WERI-Rb-1 (cell line): ENCODE data around the gene STK17B.

ENCODE experiments used
- DNase-seq: peaks from one replicate; pipeline ENCODE4 v3.0.0-alpha.2; 2020
- H3K27ac ChIP-seq: fragments of 250-450 bp; sonication (Bioruptor Pico); 2 replicates; pipeline ENCODE4 v1.5.1; 2020; ENCODE audit warnings: mild to moderate bottlenecking, moderate library complexity
- H3K27me3 ChIP-seq: fragments of 250-450 bp; sonication (Bioruptor Pico); 2 replicates; pipeline ENCODE4 v1.5.1; 2021; ENCODE audit warnings: mild to moderate bottlenecking, low read depth, moderate library complexity; ENCODE audit not compliant: insufficient read depth, severe bottlenecking
- H3K36me3 ChIP-seq: fragments of 250-450 bp; sonication (Bioruptor Pico); 2 replicates; pipeline ENCODE4 v1.5.1; 2020; ENCODE audit warnings: mild to moderate bottlenecking, moderate library complexity
- H3K4me3 ChIP-seq: 2 replicates; pipeline ENCODE4 v1.5.1; 2011; ENCODE audit warnings: low read depth, mild to moderate bottlenecking, control low read depth, low read length
- H3K9me3 ChIP-seq: fragments of 250-450 bp; sonication (Bioruptor Pico); 2 replicates; pipeline ENCODE4 v1.5.1; 2021; ENCODE audit warnings: mild to moderate bottlenecking, moderate library complexity; ENCODE audit not compliant: severe bottlenecking
- CTCF ChIP-seq: IDR thresholded peaks from 2 replicates; pipeline ENCODE4 v1.5.1; 2011; ENCODE audit warnings: low read depth, mild to moderate bottlenecking, control low read depth, inconsistent platforms, low read length

STK17B gene

GRCh38 chr2:196105951-196106350 lies 65.4 kb downstream of the STK17B start:
- Histone ChIP-seq H3K9me3 (no peaks in the 10 kb centered on the region), H3K27me3 (no peaks in the 10 kb centered on the region), H3K36me3 (no peaks in the 10 kb centered on the region), H3K4me3 (no peak overlapping the region), H3K27ac (no peak overlapping the region)
- DNase-seq: no peak
- no peak for TF ChIP-seq CTCF

GRCh38 chr2:196104066-196104465 lies 67.3 kb downstream of the STK17B start:
- no peak for TF ChIP-seq CTCF
- no peak overlapping the region for H3K4me3 ChIP-seq
- DNase-seq: no peak
- no peaks in the 10 kb centered on the region for H3K9me3 ChIP-seq
- H3K27me3 ChIP-seq: no peaks in the 10 kb centered on the region
- H3K27ac ChIP-seq: no peak overlapping the region
- H3K36me3 ChIP-seq: no peaks in the 10 kb centered on the region

- Histone ChIP-seq H3K27me3 (no peaks in the 10 kb centered on the region), H3K36me3 (no peaks in the 10 kb centered on the region), H3K9me3 (no peaks in the 10 kb centered on the region), H3K4me3 (no peak overlapping the region), H3K27ac (no peak overlapping the region)
- TF ChIP-seq CTCF: no peak
- no peak for DNase-seq
Measured at GRCh38 chr2:196103626-196104025, 67.8 kb downstream of the STK17B start.

GRCh38 chr2:196101325-196101991 lies 69.9 kb downstream of the STK17B start:
- H3K27me3 ChIP-seq: no peaks in the 10 kb centered on the region
- H3K27ac ChIP-seq: no peak overlapping the region
- no peak overlapping the region for H3K4me3 ChIP-seq

GRCh38 chr2:196099916-196100315 lies 71.5 kb downstream of the STK17B start:
- no peak for TF ChIP-seq CTCF
- Histone ChIP-seq H3K27ac (no peak overlapping the region), H3K27me3 (no peaks in the 10 kb centered on the region), H3K36me3 (no peaks in the 10 kb centered on the region), H3K9me3 (no peaks in the 10 kb centered on the region), H3K4me3 (no peak overlapping the region)
- DNase-seq: no peak

More at GRCh38 chr2:196101325-196101991, 69.9 kb downstream of the STK17B start:
- Histone ChIP-seq H3K9me3 (no peaks in the 10 kb centered on the region), H3K36me3 (no peaks in the 10 kb centered on the region)
- TF ChIP-seq CTCF: no peak
- no peak for DNase-seq
